SJCRH30 (cell line): Measurements from ENCODE around the gene LSM7. TPM values are rescaled to one million over a fixed set of nuclear protein-coding genes. Genes with fewer than 3 reads are reported as not detected.

Experiments
- DNase-seq, 2 experiments: peaks; one replicate each; pipeline ENCODE4 v3.0.0-alpha.2; 2015 to 2020
- H3K27ac ChIP-seq: fragments of 250-450 bp; sonication (Bioruptor Pico); 2 replicates; pipeline ENCODE4 v1.5.1; 2020; ENCODE audit warnings: mild to moderate bottlenecking, moderate library complexity
- H3K27me3 ChIP-seq: fragments of 250-450 bp; sonication (Bioruptor Pico); 2 replicates; pipeline ENCODE4 v1.5.1; 2020; ENCODE audit warnings: mild to moderate bottlenecking, moderate library complexity
- H3K36me3 ChIP-seq: fragments of 250-450 bp; sonication (Bioruptor Pico); 2 replicates; pipeline ENCODE4 v1.5.1; 2020; ENCODE audit warnings: mild to moderate bottlenecking, moderate library complexity
- H3K4me1 ChIP-seq: fragments of 250-450 bp; sonication (Bioruptor Pico); 2 replicates; pipeline ENCODE4 v1.5.1; 2020; ENCODE audit warnings: mild to moderate bottlenecking, moderate library complexity
- H3K4me3 ChIP-seq: fragments of 250-450 bp; sonication (Bioruptor Pico); 2 replicates; pipeline ENCODE4 v1.5.1; 2020; ENCODE audit warnings: mild to moderate bottlenecking, moderate library complexity
- H3K9me3 ChIP-seq: fragments of 250-450 bp; sonication (Bioruptor Pico); replicated peaks from 2 replicates; pipeline ENCODE4 v1.5.1; 2020; ENCODE audit warnings: mild to moderate bottlenecking, moderate library complexity
- total RNA-seq: library from RNA; depleted of rRNA; stranded (reverse); fragments of >200 nt; shearing (Covaris generic); gene quantifications from 2 replicates; pipeline ENCODE4 v1.2.3, GENCODE V29; 2014

LSM7 gene
- total RNA-seq, 1 experiment from 2014 or later: 179 TPM

GRCh38 chr19:2326699-2327360 is 1.6 kb downstream of the LSM7 start:
- Histone ChIP-seq H3K9me3 (no peaks in the 10 kb centered on the region), H3K36me3 (peaks cover 9% of the 10 kb centered on the region), H3K27ac (peak overlapping the region; percentile 51; the same call in 1 of the 2 replicates), H3K27me3 (no peaks in the 10 kb centered on the region), H3K4me1 (peaks cover 22% of the 10 kb centered on the region), H3K4me3 (no peak overlapping the region)
- DNase-seq: no peak

DNA sequence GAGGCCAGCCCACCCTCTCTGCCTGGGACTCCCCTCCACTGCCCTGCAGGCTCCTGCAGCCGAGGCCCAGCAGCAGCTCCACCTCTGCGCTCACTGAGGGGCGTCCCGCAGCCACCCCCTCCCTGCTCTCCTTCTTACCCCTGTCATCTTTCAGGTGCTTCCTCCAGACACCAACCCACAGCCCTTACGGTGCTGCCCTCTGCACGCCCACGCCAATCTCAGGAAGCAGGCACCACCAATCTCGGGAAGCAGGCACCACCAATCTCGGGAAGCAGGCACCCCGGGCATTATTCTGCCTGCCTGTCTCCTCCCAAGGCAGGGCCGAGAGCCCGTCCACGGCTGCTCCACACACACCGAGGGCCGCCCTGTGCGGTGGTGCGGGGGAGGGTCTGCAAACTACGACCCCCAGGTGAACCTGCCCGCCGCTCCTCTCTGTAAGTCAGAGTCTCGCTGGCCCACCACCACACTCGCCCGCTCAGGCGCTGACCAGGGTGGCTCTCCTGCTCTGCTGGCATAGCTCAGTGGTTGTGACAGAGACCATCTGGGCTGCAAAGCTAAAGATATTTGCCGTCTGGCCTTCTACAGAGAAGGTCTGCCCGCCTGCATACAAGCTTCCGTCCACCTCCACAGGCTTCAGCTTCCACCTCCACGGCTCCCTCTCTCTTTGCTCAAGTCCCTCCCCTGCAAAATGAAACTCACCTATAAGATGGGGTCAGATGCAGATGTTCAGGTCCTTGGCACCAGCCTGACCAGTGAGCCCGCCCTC is 2.9 kb downstream of the LSM7 start:
- Histone ChIP-seq H3K9me3 (no peaks in the 10 kb centered on the region), H3K36me3 (peaks cover 9% of the 10 kb centered on the region), H3K4me3 (no peak overlapping the region), H3K4me1 (peaks cover 8% of the 10 kb centered on the region), H3K27ac (no peak overlapping the region), H3K27me3 (no peaks in the 10 kb centered on the region)
- no peak for DNase-seq

DNA sequence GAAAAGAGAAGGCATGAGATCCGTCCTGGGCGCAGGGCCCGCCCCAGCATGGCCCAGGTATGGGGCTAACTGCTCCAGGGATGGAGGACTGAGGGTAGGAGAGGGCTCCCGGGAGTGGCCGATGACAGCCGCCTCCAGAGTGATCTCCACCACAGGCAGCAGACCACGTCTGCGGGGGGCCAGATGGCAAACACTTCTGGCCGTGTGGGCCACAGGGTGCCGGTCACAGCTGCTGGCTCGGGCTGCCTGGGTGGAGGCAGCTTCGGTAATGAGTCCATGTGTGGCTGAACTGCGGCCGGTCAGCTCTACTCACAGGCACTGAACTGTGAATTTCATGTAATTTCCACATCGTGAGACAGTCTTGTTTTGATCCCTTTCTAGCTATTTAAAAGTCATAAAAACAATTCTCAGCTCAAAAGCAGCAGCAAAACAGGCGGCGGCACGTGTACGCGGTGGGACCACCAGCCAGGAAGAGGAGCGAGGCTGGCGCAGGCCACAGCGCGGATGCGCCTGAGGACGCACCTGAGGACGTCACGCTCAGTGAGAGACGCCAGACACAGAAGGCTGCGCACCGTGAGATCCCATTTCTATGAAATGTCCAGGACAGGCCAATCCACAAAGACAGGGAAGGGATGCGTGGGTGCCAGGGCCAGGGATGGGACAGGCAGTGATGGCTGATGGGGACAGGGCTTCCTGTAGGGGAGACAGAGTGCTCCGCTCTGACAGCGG is 4.0 kb downstream of the LSM7 start:
- H3K9me3 ChIP-seq: no peaks in the 10 kb centered on the region
- no peak overlapping the region for H3K4me3 ChIP-seq
- H3K27ac ChIP-seq: no peak overlapping the region
- DNase-seq: no peak
- H3K4me1 ChIP-seq: peaks cover 1% of the 10 kb centered on the region; the same call in 1 of the 2 replicates
- H3K36me3 ChIP-seq: peaks cover 9% of the 10 kb centered on the region
- no peaks in the 10 kb centered on the region for H3K27me3 ChIP-seq

GRCh38 chr19:2323707-2324106 is 4.7 kb downstream of the LSM7 start:
- H3K27me3 ChIP-seq: no peaks in the 10 kb centered on the region
- no peak for DNase-seq
- peaks cover 9% of the 10 kb centered on the region for H3K36me3 ChIP-seq
- no peak overlapping the region for H3K27ac ChIP-seq
- no peaks in the 10 kb centered on the region for H3K9me3 ChIP-seq
- H3K4me1 ChIP-seq: no peaks in the 10 kb centered on the region; the same call in 1 of the 2 replicates
- H3K4me3 ChIP-seq: no peak overlapping the region

GRCh38 chr19:2321565-2322283 is 6.7 kb downstream of the LSM7 start:
- no peak for DNase-seq
- peaks cover 9% of the 10 kb centered on the region for H3K36me3 ChIP-seq

DNA sequence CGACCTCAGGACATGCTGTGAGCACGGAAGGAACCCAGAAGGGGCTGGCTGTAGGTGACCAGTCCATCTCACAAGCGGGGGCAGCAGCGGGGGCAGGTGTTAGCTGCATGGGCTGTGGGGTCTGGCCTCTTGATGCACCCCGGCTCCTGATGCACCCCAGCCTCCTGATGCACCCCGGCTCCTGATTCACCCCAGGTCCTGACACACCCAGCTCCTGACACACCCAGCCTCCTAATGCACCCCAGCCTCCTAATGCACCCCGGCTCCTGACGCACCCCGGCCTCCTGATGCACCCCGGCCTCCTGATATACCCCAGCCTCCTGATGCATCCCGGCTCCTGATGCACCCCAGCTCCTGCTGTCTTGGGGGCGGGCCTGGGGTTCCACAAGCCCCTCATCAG is 7.4 kb downstream of the LSM7 start:
- no peak overlapping the region for H3K27ac ChIP-seq
- H3K9me3 ChIP-seq: no peaks in the 10 kb centered on the region
- no peak for DNase-seq
- H3K36me3 ChIP-seq: peaks cover 6% of the 10 kb centered on the region
- no peaks in the 10 kb centered on the region for H3K27me3 ChIP-seq
- H3K4me3 ChIP-seq: no peak overlapping the region
- H3K4me1 ChIP-seq: peaks cover 8% of the 10 kb centered on the region; the same call in 1 of the 2 replicates

More at GRCh38 chr19:2321565-2322283, 6.7 kb downstream of the LSM7 start:
- Histone ChIP-seq H3K4me3 (no peak overlapping the region), H3K27ac (no peak overlapping the region), H3K9me3 (no peaks in the 10 kb centered on the region), H3K27me3 (no peaks in the 10 kb centered on the region), H3K4me1 (peaks cover 5% of the 10 kb centered on the region; the same call in 1 of the 2 replicates)

GRCh38 chr19:2320049-2320448 is 8.3 kb downstream of the LSM7 start:
- H3K27me3 ChIP-seq: no peaks in the 10 kb centered on the region
- H3K4me3 ChIP-seq: no peak overlapping the region
- no peaks in the 10 kb centered on the region; the same call in 1 of the 2 replicates for H3K9me3 ChIP-seq
- no peak overlapping the region for H3K27ac ChIP-seq
- 0 out of 2 replicates have a peak, but pooled peaks cover 4% of the 10 kb centered on the region for H3K36me3 ChIP-seq
- peaks cover 8% of the 10 kb centered on the region; the same call in 1 of the 2 replicates for H3K4me1 ChIP-seq
- no peak for DNase-seq

- Histone ChIP-seq H3K4me1 (peaks cover 8% of the 10 kb centered on the region; the same call in 1 of the 2 replicates), H3K27ac (no peak overlapping the region), H3K27me3 (no peaks in the 10 kb centered on the region), H3K9me3 (no peaks in the 10 kb centered on the region; the same call in 1 of the 2 replicates), H3K4me3 (no peak overlapping the region), H3K36me3 (0 out of 2 replicates have a peak, but pooled peaks cover 2% of the 10 kb centered on the region)
- DNase-seq: no peak
Measured at GRCh38 chr19:2319551-2319950, 8.8 kb downstream of the LSM7 start.

DNA sequence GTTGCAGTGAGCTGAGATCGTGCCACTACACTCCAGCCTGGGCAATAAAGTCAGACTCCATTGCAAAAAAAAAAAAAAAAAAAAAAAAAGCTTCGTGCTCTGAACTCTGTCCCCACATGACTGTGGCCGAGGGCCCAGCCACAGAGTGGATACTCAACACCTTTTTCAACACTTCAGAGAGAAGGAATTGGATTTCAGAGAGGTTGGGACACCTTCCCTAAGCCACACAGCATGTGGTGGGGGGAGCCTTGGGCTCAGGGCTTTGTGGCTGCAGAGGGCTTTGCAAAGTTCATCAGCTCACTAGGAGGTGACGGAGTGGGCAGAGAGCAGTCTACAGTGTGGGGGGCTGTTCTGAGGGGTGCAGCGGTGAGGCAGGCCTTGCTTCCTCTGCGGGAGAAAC is 9.5 kb downstream of the LSM7 start:
- Histone ChIP-seq H3K36me3 (0 out of 2 replicates have a peak, but pooled peaks cover 2% of the 10 kb centered on the region), H3K27me3 (no peaks in the 10 kb centered on the region), H3K9me3 (no peaks in the 10 kb centered on the region; the same call in 1 of the 2 replicates), H3K4me1 (peaks cover 8% of the 10 kb centered on the region; the same call in 1 of the 2 replicates), H3K27ac (no peak overlapping the region), H3K4me3 (no peak overlapping the region)
- no peak for DNase-seq

- 0 out of 2 replicates have a peak, but pooled peaks cover 2% of the 10 kb centered on the region for H3K36me3 ChIP-seq
- H3K27ac ChIP-seq: no peak overlapping the region
- H3K9me3 ChIP-seq: no peaks in the 10 kb centered on the region; the same call in 1 of the 2 replicates
- no peaks in the 10 kb centered on the region for H3K27me3 ChIP-seq
- H3K4me3 ChIP-seq: no peak overlapping the region
- DNase-seq: no peak
- peaks cover 8% of the 10 kb centered on the region; the same call in 1 of the 2 replicates for H3K4me1 ChIP-seq
Measured at GRCh38 chr19:2317756-2318155, 10.6 kb downstream of the LSM7 start.

DNA sequence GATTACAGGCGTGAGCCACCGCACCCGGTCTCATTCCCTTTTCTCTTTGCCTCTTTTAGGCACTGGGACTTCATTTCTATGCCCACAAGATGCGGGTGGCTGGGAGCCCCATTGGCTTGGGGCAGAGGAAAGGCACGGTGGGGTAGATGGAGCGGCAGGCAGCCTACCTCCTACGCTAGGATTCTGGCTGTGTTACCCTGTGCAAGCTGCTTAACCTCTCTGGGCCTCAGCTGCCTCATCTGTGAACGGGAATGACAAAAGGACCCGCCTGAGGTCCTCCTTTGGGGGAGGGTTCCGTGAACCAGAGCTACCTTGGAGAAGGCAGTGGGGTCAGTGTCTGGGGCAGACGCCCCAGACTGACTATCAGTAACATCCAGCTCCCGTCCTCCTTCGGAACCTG is 11.1 kb downstream of the LSM7 start:
- no peak overlapping the region for H3K4me3 ChIP-seq
- no peaks in the 10 kb centered on the region for H3K27me3 ChIP-seq
- H3K36me3 ChIP-seq: 0 out of 2 replicates have a peak, but pooled peaks cover 2% of the 10 kb centered on the region
- no peak for DNase-seq
- H3K4me1 ChIP-seq: peaks cover 8% of the 10 kb centered on the region; the same call in 1 of the 2 replicates
- H3K27ac ChIP-seq: no peak overlapping the region
- H3K9me3 ChIP-seq: no peaks in the 10 kb centered on the region; the same call in 1 of the 2 replicates

DNA sequence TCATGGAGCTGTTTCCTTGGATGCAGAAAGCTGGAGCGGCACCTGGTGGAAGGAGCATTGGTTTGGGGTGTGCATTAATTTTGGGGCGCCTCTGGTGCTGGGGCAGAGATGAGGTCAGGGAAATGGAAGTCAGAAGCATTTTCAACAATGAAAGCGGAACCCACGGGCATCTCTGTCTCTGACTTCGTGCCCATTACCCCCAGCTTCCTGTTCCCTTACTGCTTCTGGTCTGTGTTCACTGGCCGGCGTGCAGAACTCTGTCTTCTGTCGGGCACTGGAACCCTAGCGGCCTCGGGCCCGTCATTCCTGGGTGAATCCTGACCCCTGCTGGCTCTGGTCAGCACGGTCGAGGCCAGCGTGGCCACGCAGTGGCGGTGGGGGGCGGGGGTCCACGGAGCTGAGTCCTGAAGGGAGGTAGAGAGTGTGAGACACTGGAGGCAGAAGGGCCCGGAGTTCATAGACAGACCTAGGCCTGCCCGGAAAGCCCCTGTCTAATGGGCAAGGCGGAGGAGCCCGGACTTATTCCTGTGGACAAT is 12.5 kb downstream of the LSM7 start:
- Histone ChIP-seq H3K9me3 (no peaks in the 10 kb centered on the region; the same call in 1 of the 2 replicates), H3K27me3 (no peaks in the 10 kb centered on the region), H3K4me3 (peak overlapping the region; percentile 5; the same call in 1 of the 2 replicates), H3K27ac (no peak overlapping the region), H3K4me1 (peaks cover 8% of the 10 kb centered on the region; the same call in 1 of the 2 replicates), H3K36me3 (no peaks in the 10 kb centered on the region)
- peak; percentile 79 to 85 for DNase-seq

DNA sequence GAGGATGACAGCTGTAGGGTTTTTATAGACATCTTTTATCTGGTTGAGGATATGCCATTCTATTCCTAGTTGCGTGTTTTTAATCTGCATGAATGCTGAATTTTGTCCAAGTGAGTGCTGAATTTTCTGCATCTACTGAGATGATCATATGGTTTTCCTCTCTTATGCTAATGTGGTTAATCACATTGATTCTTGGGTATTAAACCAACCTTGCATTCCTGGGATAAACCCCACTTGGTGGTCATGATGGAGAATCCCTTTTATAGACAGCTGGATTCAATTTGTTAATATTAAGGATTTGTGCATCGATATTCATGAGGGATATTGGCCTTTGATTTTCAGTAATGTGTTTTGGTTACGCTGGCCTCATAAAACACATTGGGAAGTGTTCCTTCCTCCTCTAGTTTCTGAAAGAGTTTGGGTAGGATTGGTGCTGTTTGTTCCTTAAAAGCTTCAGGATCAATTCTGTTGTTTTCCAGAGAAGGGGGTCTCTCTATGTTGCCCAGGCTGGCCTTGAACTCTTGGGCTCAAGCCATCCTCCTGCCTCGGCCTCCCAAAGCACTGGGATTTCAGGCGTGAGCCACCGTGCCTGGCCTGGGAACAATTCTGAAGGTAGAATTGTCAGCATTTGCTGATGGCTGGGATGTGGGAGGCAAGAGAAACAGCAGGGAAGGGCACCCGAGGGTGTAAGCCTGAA is 13.1 kb downstream of the LSM7 start:
- Histone ChIP-seq H3K9me3 (no peaks in the 10 kb centered on the region; the same call in 1 of the 2 replicates), H3K27ac (no peak overlapping the region), H3K4me1 (peaks cover 8% of the 10 kb centered on the region; the same call in 1 of the 2 replicates), H3K27me3 (no peaks in the 10 kb centered on the region), H3K4me3 (no peak overlapping the region), H3K36me3 (no peaks in the 10 kb centered on the region)
- no peak for DNase-seq
